HEK293 (cell line): ENCODE results near the gene KREMEN2.
A peak's percentile ranks its signal among the peaks of the same experiment; 100 is the strongest.

ENCODE experiments used
- CTCF ChIA-PET: fragments of 350-600 bp; formaldehyde crosslinking; extraction: SDS; loops from one replicate; lab custom pipeline; 2021; ENCODE audit warnings: antibody characterized with exemption; lab: Yijun Ruan, JAX
- POLR2A ChIA-PET: fragments of 300-600 bp; formaldehyde crosslinking; extraction: SDS; loops from one replicate; lab custom pipeline; 2020; ENCODE audit warnings: antibody characterized with exemption, inconsistent platforms; lab: Yijun Ruan, JAX
- H3K27ac ChIP-seq: fragments of 200-500 bp; sonication (Bioruptor generic); 2 replicates; pipeline ENCODE4 v1.5.1; 2014; ENCODE audit warnings: low read depth, low read length, control low read depth, inconsistent platforms; ENCODE audit errors: extremely low read depth
- H3K36me3 ChIP-seq, 2 experiments: fragments of 200-500 bp in 1 of 2; sonication (Bioruptor generic) in 1 of 2; 1 replicate in 1 of 2; 2 replicates in 1 of 2; pipeline ENCODE4 v1.5.1; 2014 to 2017; ENCODE audit warnings: inconsistent platforms in 2 of 2, low read length in 2 of 2; ENCODE audit not compliant: control insufficient read depth in 2 of 2, insufficient read depth in 1 of 2
- H3K4me1 ChIP-seq: fragments of 200-500 bp; sonication (Bioruptor generic); 2 replicates; pipeline ENCODE4 v1.5.1; 2014; ENCODE audit warnings: mild to moderate bottlenecking, low read length, inconsistent platforms; ENCODE audit not compliant: control insufficient read depth, insufficient read depth
- H3K4me3 ChIP-seq: 2 replicates; pipeline ENCODE4 v1.5.1; 2011; ENCODE audit warnings: low read depth, mild to moderate bottlenecking, control low read depth, low read length, moderate library complexity
- H3K9me3 ChIP-seq: fragments of 200-500 bp; sonication (Bioruptor generic); 2 replicates; pipeline ENCODE4 v1.5.1; 2014; ENCODE audit warnings: low read depth, low read length, inconsistent platforms; ENCODE audit not compliant: control insufficient read depth, insufficient read depth
- GLI2 ChIP-seq: fragments of 450-650 bp; formaldehyde crosslinking; IDR thresholded peaks from 2 replicates; pipeline ENCODE4; 2017; ENCODE audit warnings: missing biosample characterization, missing genetic modification characterization, low read depth, borderline replicate concordance
- GLI4 ChIP-seq: fragments of 450-650 bp; formaldehyde crosslinking; IDR thresholded peaks from 2 replicates; pipeline ENCODE4 v1.5.1; 2016; ENCODE audit warnings: missing biosample characterization, missing genetic modification characterization
- GLIS1 ChIP-seq: fragments of 450-650 bp; formaldehyde crosslinking; IDR thresholded peaks from 2 replicates; pipeline ENCODE4 v1.5.1; 2016; ENCODE audit warnings: missing biosample characterization, missing genetic modification characterization
- KLF1 ChIP-seq: fragments of 450-650 bp; formaldehyde crosslinking; IDR thresholded peaks from 2 replicates; pipeline ENCODE4 v1.5.1; 2016; ENCODE audit warnings: missing biosample characterization, missing genetic modification characterization
- KLF8 ChIP-seq: fragments of 450-650 bp; formaldehyde crosslinking; IDR thresholded peaks from 2 replicates; pipeline ENCODE4 v1.5.1; 2016; ENCODE audit warnings: missing biosample characterization, missing genetic modification characterization
- MYNN ChIP-seq: fragments of 450-650 bp; formaldehyde crosslinking; IDR thresholded peaks from 2 replicates; pipeline ENCODE4 v1.5.1; 2016; ENCODE audit warnings: missing biosample characterization, missing genetic modification characterization, borderline replicate concordance
- PRDM1 ChIP-seq: fragments of 450-650 bp; formaldehyde crosslinking; IDR thresholded peaks from 2 replicates; pipeline ENCODE4; 2016; ENCODE audit warnings: missing biosample characterization, missing genetic modification characterization
- SALL2 ChIP-seq: fragments of 450-650 bp; formaldehyde crosslinking; IDR thresholded peaks from 2 replicates; pipeline ENCODE4 v1.5.0; 2017; ENCODE audit warnings: missing biosample characterization, mild to moderate bottlenecking, missing genetic modification characterization, borderline replicate concordance
- ZBTB8A ChIP-seq: fragments of 450-650 bp; formaldehyde crosslinking; IDR thresholded peaks from 2 replicates; pipeline ENCODE4 v1.5.1; 2016; ENCODE audit warnings: missing biosample characterization, missing genetic modification characterization
- ZNF157 ChIP-seq: fragments of 450-650 bp; formaldehyde crosslinking; IDR thresholded peaks from 2 replicates; pipeline ENCODE4 v1.5.1; 2016; ENCODE audit warnings: missing biosample characterization, missing genetic modification characterization
- ZNF169 ChIP-seq: fragments of 450-650 bp; formaldehyde crosslinking; IDR thresholded peaks from 2 replicates; pipeline ENCODE4 v1.5.1; 2016; ENCODE audit warnings: missing biosample characterization, missing genetic modification characterization
- ZNF2 ChIP-seq: fragments of 450-650 bp; formaldehyde crosslinking; IDR thresholded peaks from 2 replicates; pipeline ENCODE4 v1.5.1; 2016; ENCODE audit warnings: missing biosample characterization, missing genetic modification characterization
- ZNF292 ChIP-seq: fragments of 450-650 bp; formaldehyde crosslinking; IDR thresholded peaks from 2 replicates; pipeline ENCODE4 v1.5.1; 2016; ENCODE audit warnings: low read depth, missing biosample characterization, missing genetic modification characterization, borderline replicate concordance
- ZNF398 ChIP-seq: fragments of 450-650 bp; formaldehyde crosslinking; IDR thresholded peaks from 2 replicates; pipeline ENCODE4 v1.5.1; 2017; ENCODE audit warnings: missing biosample characterization, missing genetic modification characterization
- ZNF426 ChIP-seq: fragments of 450-650 bp; formaldehyde crosslinking; IDR thresholded peaks from 2 replicates; pipeline ENCODE4 v1.5.1; 2017; ENCODE audit warnings: missing biosample characterization, missing genetic modification characterization, mild to moderate bottlenecking, inconsistent platforms, moderate library complexity
- ZNF433 ChIP-seq: fragments of 450-650 bp; formaldehyde crosslinking; IDR thresholded peaks from 2 replicates; pipeline ENCODE4 v1.5.1; 2016; ENCODE audit warnings: missing biosample characterization, missing genetic modification characterization, low read depth
- ZNF48 ChIP-seq: fragments of 450-650 bp; formaldehyde crosslinking; IDR thresholded peaks from 2 replicates; pipeline ENCODE4 v1.5.1; 2016; ENCODE audit warnings: missing biosample characterization, missing genetic modification characterization
- ZNF529 ChIP-seq: fragments of 450-650 bp; formaldehyde crosslinking; IDR thresholded peaks from 2 replicates; pipeline ENCODE4 v1.5.1; 2017; ENCODE audit warnings: missing genetic modification characterization, missing biosample characterization; ENCODE audit not compliant: insufficient replicate concordance
- ZNF585B ChIP-seq: fragments of 450-650 bp; formaldehyde crosslinking; IDR thresholded peaks from 2 replicates; pipeline ENCODE4 v1.5.1; 2016; ENCODE audit warnings: missing biosample characterization, missing genetic modification characterization
- ZNF610 ChIP-seq: fragments of 450-650 bp; formaldehyde crosslinking; IDR thresholded peaks from 2 replicates; pipeline ENCODE4 v1.5.1; 2016; ENCODE audit warnings: missing biosample characterization, missing genetic modification characterization, borderline replicate concordance
- TF ChIP-seq, protein P1 (sequence below): fragments of 450-650 bp; formaldehyde crosslinking; IDR thresholded peaks from 2 replicates; pipeline ENCODE4 v1.5.1; 2016; ENCODE audit warnings: missing biosample characterization, missing genetic modification characterization
- TF ChIP-seq, protein P2 (sequence below): fragments of 450-650 bp; formaldehyde crosslinking; IDR thresholded peaks from 2 replicates; pipeline ENCODE4 v1.5.1; 2016; ENCODE audit warnings: missing biosample characterization, missing genetic modification characterization
- TF ChIP-seq, protein P3 (sequence below): fragments of 450-650 bp; formaldehyde crosslinking; IDR thresholded peaks from 2 replicates; pipeline ENCODE4 v1.5.1; 2016; ENCODE audit warnings: missing biosample characterization, missing genetic modification characterization

KREMEN2 gene

GRCh38 chr16:2924901-2925755, 38.9 kb upstream of the KREMEN2 start:
- H3K36me3 ChIP-seq: peaks cover 0 to 26% of the 10 kb centered on the region in 2 experiments; a peak in 2 of 3 replicates
- ChIA-PET CTCF (interaction anchor here (1.2 to 3.2 kb wide), 3 partner anchors 12 to 37 kb away, joined by 3 to 20 read pairs (median 3); partner anchors contain the start of gene FLYWCH1), POLR2A (interaction anchor here (1.0 kb wide), 1 partner anchor 14 kb away, joined by 3 read pairs; the partner anchor contains the start of gene FLYWCH1)
- H3K4me3 ChIP-seq: no peak overlapping the region
- no peaks in the 10 kb centered on the region for H3K4me1 ChIP-seq
- TF ChIP-seq KLF1 (peak; percentile 91), GLI2 (tag by site-specific recombination) (no peak)
- no peaks in the 10 kb centered on the region for H3K9me3 ChIP-seq
- no peak overlapping the region for H3K27ac ChIP-seq

DNA sequence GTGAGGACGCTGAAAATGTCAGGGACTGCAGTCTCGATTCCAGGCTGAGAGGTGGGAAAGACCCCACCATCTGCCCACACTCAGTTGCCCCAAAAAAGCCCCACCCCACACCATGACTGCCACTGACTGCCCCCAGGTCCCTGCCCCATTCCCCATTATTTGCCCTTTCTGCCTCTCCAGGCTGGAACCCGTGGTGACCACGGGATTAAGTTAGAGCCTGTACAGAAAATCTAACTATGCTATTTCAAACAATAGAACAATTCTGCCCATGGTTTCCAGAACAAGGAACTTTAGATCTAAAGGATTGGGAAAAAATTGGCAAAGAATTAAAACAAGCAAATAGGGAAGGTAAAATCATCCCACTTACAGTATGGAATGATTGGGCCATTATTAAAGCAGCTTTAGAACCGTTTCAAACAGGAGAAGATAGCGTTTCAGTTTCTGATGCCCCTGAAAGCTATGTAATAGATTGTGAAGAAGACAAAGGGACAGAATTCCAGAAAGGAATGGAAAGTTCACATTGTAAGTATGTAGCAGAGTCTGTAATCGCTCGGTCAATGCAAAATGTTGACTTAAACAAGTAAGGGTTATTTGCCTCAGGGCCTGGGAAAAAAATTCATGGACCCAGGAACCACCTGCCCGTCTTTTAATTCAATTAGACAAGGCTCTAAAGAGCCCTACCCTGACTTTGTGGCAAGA, 38.0 kb upstream of the KREMEN2 start:
- peaks cover 3 to 33% of the 10 kb centered on the region in 2 experiments; a peak in 2 of 3 replicates for H3K36me3 ChIP-seq
- no peak overlapping the region for H3K4me3 ChIP-seq
- CTCF ChIA-PET: interaction anchor here (0.6 to 3.2 kb wide), 37 partner anchors 7 to 688 kb away, joined by 3 to 23 read pairs (median 6); partner anchors contain the start of genes FLYWCH1 and FLYWCH2
- POLR2A ChIA-PET: interaction anchor here (1.0 to 1.5 kb wide), 3 partner anchors 15 to 43 kb away, joined by 3 to 6 read pairs (median 3); partner anchors contain the start of genes FLYWCH1 and FLYWCH2
- TF ChIP-seq SALL2 (no peak), PRDM1 (no peak), GLIS1 (no peak), ZNF169 (tag by site-specific recombination) (no peak), ZNF426 (tag by site-specific recombination) (no peak), ZNF157 (tag by site-specific recombination) (no peak), ZNF398 (no peak), KLF1 (no peak)
- no peak overlapping the region for H3K27ac ChIP-seq
- H3K4me1 ChIP-seq: no peaks in the 10 kb centered on the region
- H3K9me3 ChIP-seq: no peaks in the 10 kb centered on the region

DNA sequence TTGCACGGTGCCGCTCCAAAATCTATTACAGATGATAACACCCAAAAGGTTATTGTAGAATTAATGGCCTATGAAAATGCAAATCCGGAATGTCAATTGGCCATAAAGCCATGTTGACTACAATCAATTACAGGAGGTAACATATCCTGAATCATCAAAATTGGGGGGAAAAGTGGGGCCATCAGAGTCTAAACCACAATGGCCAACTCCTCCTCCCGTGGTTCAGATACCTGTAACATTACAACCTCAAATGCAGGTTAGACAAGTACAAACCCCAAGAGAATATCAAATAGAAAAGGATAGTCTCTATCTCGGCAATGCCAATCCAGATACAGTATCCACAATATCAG, 37.5 kb upstream of the KREMEN2 start:
- Histone ChIP-seq H3K4me1 (no peaks in the 10 kb centered on the region), H3K9me3 (no peaks in the 10 kb centered on the region), H3K27ac (no peak overlapping the region), H3K4me3 (no peak overlapping the region), H3K36me3 (peaks cover 4 to 38% of the 10 kb centered on the region in 2 experiments; a peak in 2 of 3 replicates)
- ChIA-PET CTCF (interaction anchor here (0.6 to 3.2 kb wide), 39 partner anchors 8 to 688 kb away, joined by 3 to 23 read pairs (median 6); partner anchors contain the start of genes FLYWCH1 and FLYWCH2), POLR2A (interaction anchor here (0.6 to 1.5 kb wide), 3 partner anchors 21 to 43 kb away, joined by 3 to 6 read pairs (median 3); partner anchors contain the start of gene FLYWCH2)
- TF ChIP-seq ZNF48 (no peak), ZNF157 (tag by site-specific recombination) (no peak), ZNF585B (tag by site-specific recombination) (no peak), ZNF2 (tag by site-specific recombination) (no peak), ZBTB8A (no peak), ZNF610 (tag by site-specific recombination) (no peak), ZNF433 (no peak), ZNF529 (no peak), GLI4 (tag by site-specific recombination) (no peak), GLIS1 (no peak), KLF8 (tag by site-specific recombination) (no peak), ZNF292 (tag by site-specific recombination) (no peak), MYNN (tag by site-specific recombination) (no peak)
- TF ChIP-seq, protein P1, sequence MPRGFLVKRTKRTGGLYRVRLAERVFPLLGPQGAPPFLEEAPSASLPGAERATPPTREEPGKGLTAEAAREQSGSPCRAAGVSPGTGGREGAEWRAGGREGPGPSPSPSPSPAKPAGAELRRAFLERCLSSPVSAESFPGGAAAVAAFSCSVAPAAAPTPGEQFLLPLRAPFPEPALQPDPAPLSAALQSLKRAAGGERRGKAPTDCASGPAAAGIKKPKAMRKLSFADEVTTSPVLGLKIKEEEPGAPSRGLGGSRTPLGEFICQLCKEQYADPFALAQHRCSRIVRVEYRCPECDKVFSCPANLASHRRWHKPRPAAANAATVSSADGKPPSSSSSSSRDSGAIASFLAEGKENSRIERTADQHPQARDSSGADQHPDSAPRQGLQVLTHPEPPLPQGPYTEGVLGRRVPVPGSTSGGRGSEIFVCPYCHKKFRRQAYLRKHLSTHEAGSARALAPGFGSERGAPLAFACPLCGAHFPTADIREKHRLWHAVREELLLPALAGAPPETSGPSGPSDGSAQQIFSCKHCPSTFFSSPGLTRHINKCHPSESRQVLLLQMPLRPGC (tag by site-specific recombination): no peak
- TF ChIP-seq, protein P2, sequence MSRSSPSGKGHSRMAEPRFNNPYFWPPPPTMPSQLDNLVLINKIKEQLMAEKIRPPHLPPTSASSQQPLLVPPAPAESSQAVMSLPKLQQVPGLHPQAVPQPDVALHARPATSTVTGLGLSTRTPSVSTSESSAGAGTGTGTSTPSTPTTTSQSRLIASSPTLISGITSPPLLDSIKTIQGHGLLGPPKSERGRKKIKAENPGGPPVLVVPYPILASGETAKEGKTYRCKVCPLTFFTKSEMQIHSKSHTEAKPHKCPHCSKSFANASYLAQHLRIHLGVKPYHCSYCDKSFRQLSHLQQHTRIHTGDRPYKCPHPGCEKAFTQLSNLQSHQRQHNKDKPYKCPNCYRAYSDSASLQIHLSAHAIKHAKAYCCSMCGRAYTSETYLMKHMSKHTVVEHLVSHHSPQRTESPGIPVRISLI (tag by site-specific recombination): no peak
- TF ChIP-seq, protein P3, sequence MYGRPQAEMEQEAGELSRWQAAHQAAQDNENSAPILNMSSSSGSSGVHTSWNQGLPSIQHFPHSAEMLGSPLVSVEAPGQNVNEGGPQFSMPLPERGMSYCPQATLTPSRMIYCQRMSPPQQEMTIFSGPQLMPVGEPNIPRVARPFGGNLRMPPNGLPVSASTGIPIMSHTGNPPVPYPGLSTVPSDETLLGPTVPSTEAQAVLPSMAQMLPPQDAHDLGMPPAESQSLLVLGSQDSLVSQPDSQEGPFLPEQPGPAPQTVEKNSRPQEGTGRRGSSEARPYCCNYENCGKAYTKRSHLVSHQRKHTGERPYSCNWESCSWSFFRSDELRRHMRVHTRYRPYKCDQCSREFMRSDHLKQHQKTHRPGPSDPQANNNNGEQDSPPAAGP (tag by site-specific recombination): no peak
